PFSK-1 (cell line): ENCODE measurements around the gene EPHB3.

Experiments used
- FOXP2 ChIP-seq: optimal IDR thresholded peaks from 2 replicates; pipeline ENCODE3; 2011; ENCODE audit warnings: borderline replicate concordance, control low read depth, inconsistent platforms; ENCODE audit not compliant: insufficient read depth; ENCODE audit errors: extremely low read length, extremely low read depth
- POLR2AphosphoS5 ChIP-seq: IDR thresholded peaks from 2 replicates; pipeline ENCODE4 v1.6.1; 2012; ENCODE audit warnings: low read depth, mild to moderate bottlenecking, control low read depth, low read length, moderate library complexity
- REST ChIP-seq, 2 experiments: IDR thresholded peaks; 2 replicates each; pipeline versions ENCODE4 v1.6.1 to v1.8.0; 2011 to 2012; ENCODE audit warnings: low read depth in 2 of 2, low read length in 2 of 2, control low read depth in 1 of 2, inconsistent platforms in 1 of 2, mild to moderate bottlenecking in 1 of 2, moderate library complexity in 1 of 2; ENCODE audit not compliant: insufficient read depth in 1 of 2
- SIN3A ChIP-seq: IDR thresholded peaks from 2 replicates; pipeline ENCODE4 v1.6.1; 2012; ENCODE audit warnings: mild to moderate bottlenecking, low read length, moderate library complexity, borderline replicate concordance; ENCODE audit not compliant: insufficient read depth
- TAF1 ChIP-seq: IDR thresholded peaks from 2 replicates; pipeline ENCODE4 v1.6.1; 2012; ENCODE audit warnings: low read length, control low read depth, borderline replicate concordance; ENCODE audit not compliant: insufficient read depth

EPHB3 gene

GRCh38 chr3:184563561-184563925, 2.0 kb downstream of the EPHB3 start:
- TF ChIP-seq FOXP2 (no peak), REST (IDR thresholded peaks at IDR 0.05; ENCODE audit: insufficient read depth in 1 of 2, low read depth in 2 of 2, low read length in 2 of 2) (no peak), TAF1 (no peak), POLR2AphosphoS5 (no peak), SIN3A (no peak)

GRCh38 chr3:184563941-184564684, 2.5 kb downstream of the EPHB3 start:
- TF ChIP-seq TAF1 (no peak), REST (IDR thresholded peaks at IDR 0.05; ENCODE audit: insufficient read depth in 1 of 2, low read depth in 2 of 2, low read length in 2 of 2) (no peak), POLR2AphosphoS5 (no peak), FOXP2 (no peak), SIN3A (no peak)

- TF ChIP-seq SIN3A (no peak), REST (IDR thresholded peaks at IDR 0.05; ENCODE audit: insufficient read depth in 1 of 2, low read depth in 2 of 2, low read length in 2 of 2) (no peak), TAF1 (no peak), FOXP2 (no peak), POLR2AphosphoS5 (no peak)
These were observed 3.2 kb downstream of the EPHB3 start for GRCh38 chr3:184564685-184565385.

- TF ChIP-seq REST (IDR thresholded peaks at IDR 0.05; ENCODE audit: insufficient read depth in 1 of 2, low read depth in 2 of 2, low read length in 2 of 2) (no peak), FOXP2 (no peak), SIN3A (no peak), TAF1 (no peak), POLR2AphosphoS5 (no peak)
These were observed 4.0 kb downstream of the EPHB3 start for GRCh38 chr3:184565421-184566211.
